GM21576 (cell line): ENCODE data around the gene KIR2DL1.
"Not testable (repeated sequence)": the region's sequence is repeated elsewhere in the genome, so short reads cannot be mapped to it uniquely, and the experiment has no call there.

ENCODE experiments used
- ATAC-seq: cut with Tn5 transposase; IDR thresholded peaks from one replicate; pipeline ENCODE4 v1.9.1; 2021; ENCODE audit warnings: mild to moderate bottlenecking, moderate library complexity; ENCODE audit not compliant: unreplicated experiment

The KIR2DL1 gene

DNA sequence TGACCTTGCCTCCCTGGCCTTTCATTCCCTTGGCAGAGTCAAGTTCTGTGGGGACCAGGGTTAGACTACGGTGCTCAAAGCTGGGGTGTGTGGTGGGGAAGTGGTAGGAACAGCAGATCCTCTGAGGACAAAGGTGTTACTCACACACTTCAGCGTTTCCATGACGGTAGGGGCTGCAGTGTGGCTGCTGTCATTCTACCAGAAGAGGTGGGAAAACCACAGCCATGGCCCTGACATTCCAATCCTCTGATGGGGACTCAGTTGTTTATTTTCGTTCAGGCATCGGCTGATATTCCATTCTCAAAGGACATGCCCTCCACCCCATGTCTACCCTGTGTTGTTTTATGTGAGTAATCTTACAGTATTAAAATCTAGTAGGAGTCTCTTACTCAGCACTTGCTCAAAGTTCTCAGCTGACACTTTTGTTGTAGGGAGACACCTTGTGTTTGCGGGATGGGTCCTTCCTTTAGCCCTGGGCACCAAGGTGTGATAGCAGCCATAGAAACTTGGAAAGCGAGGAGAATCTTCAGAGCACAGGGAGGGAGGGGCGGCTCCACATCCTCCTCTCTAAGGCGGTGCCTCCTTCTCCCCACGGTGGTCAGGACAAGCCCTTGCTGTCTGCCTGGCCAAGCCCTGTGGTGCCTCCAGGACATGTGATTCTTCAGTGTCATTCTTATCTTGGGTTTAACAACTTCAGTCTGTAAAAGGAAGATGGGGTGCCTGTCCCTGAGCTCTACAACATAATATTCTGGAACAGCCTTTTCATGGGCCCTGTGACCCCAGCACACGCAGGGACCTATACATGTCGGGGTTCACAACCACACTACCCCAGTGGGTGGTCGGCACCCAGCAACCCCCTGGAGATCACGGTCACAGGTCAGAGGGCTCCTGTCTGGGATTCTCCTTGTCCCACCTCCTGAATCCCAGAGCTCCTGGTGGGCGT, 1.7 kb downstream of the KIR2DL1 start:
- not testable (repeated sequence) for ATAC-seq

DNA sequence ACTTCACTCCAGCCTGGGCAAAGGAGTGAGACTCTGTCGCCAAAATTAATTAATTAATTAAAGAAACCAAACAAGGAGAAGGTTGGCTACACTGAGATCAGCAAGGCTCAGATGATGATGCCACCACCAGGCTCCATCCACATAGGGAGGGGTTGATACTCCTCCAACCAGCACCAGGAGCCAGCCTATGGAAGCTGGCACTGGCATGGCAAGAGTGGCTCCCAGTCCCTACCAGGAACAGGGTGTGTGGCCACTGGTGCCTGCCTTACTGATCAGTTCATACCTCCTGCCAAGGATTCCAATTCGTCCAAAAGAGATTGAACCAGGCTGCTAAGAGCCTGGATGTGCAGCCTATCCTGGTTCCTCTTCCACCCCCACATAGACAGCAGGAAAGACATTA, 3.1 kb downstream of the KIR2DL1 start:
- ATAC-seq, result not testable (repeated sequence)

DNA sequence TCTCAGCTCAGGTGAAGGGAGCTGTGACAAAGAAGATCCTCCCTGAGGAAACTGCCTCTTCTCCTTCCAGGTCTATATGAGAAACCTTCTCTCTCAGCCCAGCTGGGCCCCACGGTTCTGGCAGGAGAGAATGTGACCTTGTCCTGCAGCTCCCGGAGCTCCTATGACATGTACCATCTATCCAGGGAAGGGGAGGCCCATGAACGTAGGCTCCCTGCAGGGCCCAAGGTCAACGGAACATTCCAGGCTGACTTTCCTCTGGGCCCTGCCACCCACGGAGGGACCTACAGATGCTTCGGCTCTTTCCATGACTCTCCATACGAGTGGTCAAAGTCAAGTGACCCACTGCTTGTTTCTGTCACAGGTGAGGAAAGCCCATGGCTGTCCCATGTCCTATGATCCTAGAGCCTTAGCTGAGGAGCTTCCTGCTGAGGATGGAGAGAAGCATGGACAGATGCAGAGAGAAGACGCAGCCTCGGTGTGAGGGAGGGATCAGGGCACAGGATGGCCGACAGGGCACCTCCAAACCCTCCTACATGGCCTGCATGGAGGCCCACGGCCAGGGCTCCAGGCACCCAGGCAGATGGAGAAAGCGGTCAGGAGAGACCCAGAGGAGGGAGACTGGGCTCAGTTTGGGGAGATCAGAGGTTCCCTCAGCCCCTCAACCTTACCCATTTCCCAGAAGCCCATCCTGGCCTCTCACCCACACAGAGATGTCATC, 5.7 kb downstream of the KIR2DL1 start:
- not testable (repeated sequence) for ATAC-seq

DNA sequence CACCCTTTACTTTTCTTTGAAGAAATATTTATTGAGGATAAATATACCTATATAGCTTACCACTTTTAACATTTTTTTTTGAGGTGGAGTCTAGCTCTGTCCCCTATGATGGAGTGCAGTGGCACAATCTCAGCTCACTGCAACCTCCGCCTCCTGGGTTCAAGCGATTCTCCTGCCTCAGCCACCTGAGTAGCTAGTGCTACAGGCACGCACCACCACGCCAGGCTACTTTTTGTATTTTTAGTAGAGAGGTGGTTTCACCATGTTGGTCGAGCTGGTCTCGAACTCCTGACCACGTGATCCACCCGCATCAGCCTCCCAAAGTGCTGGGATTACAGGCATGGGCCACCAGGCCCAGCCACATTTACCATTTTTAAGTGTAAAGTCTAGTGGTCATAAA, 6.2 kb downstream of the KIR2DL1 start:
- ATAC-seq, result not testable (repeated sequence)

DNA sequence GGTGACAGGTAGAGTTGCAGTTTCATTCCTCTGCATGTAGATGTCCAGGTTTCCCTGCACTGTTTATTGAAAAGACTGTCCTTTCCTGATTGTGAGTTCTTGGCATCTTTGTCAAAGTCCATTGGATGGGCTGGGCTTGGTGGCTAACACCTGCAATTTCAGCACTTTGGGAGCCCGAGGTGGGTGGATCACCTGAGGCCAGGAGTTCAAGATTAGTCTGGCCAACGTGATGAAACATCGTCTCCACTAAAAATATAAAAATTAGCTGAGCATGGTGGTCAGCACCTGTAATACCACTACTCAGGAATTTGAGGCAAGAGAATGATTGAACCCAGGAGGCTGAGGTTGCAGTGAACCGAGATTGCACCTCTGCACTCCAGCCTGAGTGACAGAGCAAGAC, 8.3 kb downstream of the KIR2DL1 start:
- ATAC-seq, result not testable (repeated sequence)

DNA sequence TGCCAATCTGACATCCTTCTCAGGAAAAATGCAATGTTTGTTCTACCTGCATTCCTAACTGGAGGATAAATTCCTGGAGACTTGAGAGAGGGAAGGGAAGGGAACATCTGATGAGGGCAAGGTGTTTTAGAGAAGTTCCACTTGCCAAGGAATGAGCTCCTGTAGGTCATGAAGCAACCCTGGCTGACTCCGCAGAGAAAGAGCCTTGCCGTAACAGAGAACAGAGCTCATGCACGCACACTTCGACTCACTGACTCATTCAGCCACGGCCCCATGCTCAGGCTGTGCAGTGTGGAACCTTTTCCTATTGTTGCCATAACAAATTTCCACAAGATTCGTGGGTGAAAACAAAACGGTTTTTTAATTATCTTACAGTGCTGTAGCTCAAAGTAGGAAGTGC, 9.3 kb downstream of the KIR2DL1 start:
- ATAC-seq, result not testable (repeated sequence)

DNA sequence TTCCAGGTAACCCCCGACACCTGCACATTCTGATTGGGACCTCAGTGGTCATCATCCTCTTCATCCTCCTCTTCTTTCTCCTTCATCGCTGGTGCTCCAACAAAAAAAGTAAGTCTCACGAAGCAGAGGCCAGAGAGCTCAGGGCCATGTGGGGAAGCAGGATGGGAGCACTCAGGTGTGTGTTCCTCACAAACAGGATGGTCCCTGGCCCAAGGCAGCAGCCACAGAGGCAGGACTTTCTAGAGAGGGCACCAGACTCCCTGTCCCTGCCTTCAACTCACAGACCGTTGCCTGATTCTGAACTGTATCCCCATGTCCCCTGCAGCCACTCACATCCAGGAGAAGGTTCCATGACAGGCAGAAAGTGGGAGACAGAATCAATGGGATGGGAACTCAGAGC, 13.3 kb downstream of the KIR2DL1 start:
- ATAC-seq, result not testable (repeated sequence)

DNA sequence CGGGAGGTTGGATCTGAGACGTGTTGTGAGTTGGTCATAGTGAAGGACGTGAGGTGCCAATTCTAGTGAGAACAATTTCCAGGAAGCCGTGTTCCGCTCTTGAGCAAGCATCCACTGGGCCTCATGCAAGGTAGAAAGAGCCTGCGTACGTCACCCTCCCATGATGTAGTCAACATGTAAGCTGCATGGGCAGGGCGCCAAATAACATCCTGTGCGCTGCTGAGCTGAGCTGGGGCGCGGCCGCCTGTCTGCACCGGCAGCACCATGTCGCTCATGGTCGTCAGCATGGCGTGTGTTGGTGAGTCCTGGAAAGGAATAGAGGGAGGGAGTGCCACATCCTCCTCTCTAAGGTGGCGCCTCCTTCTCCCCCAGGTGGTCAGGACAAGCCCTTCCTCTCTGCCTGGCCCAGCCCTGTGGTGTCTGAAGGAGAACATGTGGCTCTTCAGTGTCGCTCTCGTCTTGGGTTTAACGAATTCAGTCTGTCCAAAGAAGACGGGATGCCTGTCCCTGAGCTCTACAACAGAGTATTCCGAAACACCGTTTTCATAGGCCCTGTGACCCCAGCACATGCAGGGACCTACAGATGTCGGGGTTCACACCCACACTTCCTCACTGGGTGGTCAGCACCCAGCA, 16.6 kb downstream of the KIR2DL1 start:
- ATAC-seq, result not testable (repeated sequence)

DNA sequence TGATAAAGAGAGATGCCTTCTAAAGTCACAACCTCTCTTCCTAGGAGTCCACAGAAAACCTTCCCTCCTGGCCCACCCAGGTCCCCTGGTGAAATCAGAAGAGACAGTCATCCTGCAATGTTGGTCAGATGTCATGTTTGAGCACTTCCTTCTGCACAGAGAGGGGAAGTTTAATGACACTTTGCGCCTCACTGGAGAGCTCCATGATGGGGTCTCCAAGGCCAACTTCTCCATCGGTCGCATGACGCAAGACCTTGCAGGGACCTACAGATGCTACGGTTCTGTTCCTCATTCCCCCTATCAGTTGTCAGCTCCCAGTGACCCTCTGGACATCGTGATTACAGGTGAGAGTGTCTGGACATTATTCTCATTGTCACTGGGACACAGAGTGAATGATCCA, 18.6 kb downstream of the KIR2DL1 start:
- ATAC-seq, result not testable (repeated sequence)

DNA sequence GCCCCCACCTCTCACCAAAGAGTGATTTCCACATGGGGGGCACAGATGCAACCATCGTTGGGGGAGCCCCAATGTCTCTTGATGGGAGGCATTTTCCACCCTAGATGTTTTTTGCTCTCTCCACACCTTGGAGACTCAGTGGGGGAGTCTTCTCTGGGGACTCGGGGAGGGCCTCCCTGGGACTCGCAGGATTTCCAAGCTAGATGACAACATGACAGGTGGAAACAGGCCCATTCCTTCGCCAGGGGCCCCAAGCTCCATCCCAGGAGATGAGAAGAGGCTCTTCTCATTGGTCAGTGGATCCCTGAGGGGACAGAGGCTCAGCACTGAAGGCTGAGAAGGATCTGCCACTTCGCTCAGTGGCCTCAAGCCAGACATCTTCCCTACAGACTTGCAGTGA, 21.1 kb downstream of the KIR2DL1 start:
- no peak for ATAC-seq

DNA sequence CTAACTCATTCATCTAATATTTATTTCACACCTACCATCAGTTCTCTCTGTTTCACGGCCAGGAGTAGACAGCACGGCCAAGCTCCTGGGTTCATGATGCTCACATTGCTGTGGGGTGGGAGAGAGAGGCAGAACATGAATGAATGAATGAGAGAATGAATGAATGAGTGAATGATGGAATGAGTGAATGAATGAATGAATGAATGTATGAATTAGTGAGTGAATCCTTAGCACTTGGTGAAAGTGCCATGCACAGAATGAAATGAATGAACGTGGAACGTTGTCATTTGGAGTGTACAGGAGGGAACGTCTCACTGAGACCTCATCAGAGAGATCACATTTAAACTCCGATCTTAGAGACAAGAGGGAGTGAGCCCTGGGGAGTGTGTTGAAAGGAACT, 21.9 kb downstream of the KIR2DL1 start:
- ATAC-seq, result no peak

DNA sequence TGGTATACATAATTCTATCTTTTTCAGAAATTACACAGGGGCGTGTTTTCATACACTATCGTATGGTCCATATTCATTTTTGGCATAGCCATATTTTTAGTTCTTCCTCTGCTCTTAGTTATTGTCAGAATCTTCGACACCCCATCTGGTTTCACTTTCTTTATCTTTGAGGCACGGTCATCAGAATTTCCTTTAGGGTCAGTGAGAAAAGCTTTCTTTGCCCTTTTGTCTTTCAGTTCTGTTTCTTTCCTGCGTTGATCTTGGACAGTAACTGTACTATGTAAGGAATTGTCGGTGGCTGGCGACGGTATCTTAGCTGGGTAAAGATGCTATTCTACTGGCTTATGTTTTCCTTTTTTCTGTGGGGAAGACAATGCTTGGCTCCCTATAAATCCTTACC, 23.2 kb downstream of the KIR2DL1 start:
- ATAC-seq, result no peak

DNA sequence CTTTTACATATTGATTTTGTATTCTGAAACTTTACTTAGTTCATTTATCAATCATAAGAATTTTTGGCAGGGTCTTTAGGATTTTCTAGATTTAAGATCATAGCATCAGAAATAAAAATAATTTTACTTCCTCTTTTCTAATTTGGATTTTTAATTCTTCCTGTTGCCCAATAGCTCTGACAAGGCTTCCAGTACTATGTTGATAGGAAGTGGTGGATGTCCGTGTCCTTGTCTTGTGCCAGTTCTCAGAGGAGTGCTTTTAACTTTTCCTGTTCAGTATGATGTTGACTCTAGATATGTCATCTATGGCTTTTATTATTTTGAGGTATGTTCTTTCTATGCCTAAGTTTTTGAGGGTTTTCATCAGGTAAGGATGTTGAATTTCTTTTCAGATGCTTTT, 26.2 kb downstream of the KIR2DL1 start:
- no peak for ATAC-seq

DNA sequence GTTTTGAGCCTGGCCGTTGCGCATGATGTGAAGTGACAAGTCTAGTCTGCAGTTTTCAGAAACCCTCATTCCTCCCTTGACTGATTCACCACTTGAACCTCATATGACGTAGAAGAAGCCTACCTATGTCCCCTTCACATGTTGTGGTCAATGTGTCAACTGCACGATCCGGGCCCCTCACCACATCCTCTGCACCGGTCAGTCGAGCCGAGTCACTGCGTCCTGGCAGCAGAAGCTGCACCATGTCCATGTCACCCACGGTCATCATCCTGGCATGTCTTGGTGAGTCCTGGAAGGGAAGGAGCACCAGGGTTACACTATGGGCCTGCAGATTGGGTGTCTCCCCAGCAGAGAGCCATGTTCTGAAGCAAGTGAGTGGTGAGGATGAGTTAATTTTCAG, 33.8 kb downstream of the KIR2DL1 start, which contains the start of gene KIR2DL4:
Gene KIR2DL4 (plus strand): TSS at position 201 of the 400 bp plus-strand sequence. CDS start 42 bp downstream, at position 243.
- no peak for ATAC-seq

DNA sequence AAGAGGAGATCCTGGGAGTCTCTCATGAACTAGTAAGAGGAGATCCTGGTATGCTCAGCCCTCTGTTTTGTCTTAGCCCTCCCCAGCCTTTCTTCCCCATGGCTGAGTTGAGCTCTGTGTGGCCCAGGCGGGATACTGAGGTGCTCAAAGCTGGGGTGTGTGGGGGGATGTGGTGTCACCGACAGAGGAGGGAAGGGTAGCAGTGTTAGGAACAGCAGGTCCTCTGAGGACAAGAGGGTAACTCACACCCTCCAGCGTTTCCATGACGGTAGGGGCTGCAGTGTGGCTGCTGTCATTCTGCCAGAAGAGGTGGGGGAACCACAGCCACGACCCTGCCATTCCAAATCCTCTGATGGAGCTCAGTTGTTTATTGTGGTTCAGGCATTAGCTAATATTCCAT, 34.5 kb downstream of the KIR2DL1 start:
- no peak for ATAC-seq

DNA sequence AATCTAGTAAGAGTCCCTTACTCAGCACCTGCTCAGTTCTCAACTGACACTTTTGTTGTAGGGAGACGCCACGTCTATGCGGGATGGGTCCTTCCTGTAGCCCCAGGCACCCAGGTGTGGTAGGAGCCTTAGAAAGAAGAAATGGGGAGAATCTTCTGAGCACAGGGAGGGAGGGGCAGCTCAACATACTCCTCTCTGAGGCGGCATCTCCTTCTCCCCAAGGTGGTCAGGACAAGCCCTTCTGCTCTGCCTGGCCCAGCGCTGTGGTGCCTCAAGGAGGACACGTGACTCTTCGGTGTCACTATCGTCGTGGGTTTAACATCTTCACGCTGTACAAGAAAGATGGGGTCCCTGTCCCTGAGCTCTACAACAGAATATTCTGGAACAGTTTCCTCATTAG, 35.0 kb downstream of the KIR2DL1 start:
- ATAC-seq, result no peak

DNA sequence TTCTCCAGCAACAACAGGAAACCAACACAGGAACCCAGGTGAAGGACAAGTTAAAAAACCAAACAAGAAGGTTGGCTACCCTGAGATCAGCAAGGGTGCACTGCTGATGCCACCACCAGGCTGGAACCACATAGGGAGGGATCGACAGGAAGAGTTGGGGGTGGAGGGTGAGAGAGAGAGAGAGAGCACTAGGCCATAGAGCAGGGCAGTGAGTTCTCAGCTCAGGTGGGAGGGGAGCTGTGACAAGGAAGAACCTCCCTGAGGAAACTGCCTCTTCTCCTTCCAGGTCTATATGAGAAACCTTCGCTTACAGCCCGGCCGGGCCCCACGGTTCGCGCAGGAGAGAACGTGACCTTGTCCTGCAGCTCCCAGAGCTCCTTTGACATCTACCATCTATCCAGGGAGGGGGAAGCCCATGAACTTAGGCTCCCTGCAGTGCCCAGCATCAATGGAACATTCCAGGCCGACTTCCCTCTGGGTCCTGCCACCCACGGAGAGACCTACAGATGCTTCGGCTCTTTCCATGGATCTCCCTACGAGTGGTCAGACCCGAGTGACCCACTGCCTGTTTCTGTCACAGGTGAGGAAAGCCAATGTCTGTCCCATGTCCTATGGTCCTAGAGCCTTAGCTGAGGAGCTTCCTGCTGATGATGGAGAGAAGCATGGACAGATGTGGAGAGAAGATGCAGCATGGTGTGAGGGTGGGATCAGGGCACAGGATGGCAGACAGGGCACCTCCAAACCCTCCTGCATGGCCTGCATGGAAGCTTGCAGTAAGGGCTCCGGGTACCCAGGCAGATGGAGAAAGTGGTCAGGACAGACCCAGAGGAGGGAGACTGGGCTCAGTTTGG, 36.3 kb downstream of the KIR2DL1 start:
- no peak for ATAC-seq

DNA sequence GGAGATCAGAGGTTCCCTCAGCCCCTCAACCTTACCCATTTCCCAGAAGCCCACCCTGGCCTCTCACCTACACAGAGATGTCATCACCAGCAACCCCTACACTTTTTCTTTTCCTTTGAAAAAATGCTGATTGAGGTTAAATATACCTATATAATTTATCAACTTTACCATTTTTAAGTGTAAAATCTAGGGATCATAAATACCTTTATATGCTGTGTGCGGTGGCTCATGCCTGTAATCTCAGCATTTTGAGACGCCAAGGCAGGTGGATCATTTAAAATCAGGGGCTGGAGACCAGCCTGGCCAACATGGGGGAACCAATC, 36.9 kb downstream of the KIR2DL1 start:
- ATAC-seq, result no peak

DNA sequence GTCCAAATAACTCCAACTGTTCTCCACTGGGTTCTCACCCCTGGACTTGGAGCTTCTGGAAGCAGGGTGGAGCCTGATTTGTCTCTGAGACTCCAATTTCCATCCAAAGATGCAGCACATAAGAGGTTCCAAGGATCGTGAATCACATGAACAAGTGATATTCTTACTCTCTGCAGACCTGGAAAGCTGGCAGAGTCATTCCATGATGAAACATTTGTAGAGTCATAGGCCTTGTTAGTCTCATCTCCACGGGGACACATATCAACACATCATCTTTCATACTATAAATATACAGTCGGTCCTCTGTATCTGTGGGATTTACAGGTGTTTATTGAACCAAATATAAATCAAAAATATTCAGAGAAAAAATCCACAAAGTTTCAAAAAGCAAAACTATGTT, 45.0 kb downstream of the KIR2DL1 start:
- not testable (repeated sequence) for ATAC-seq

DNA sequence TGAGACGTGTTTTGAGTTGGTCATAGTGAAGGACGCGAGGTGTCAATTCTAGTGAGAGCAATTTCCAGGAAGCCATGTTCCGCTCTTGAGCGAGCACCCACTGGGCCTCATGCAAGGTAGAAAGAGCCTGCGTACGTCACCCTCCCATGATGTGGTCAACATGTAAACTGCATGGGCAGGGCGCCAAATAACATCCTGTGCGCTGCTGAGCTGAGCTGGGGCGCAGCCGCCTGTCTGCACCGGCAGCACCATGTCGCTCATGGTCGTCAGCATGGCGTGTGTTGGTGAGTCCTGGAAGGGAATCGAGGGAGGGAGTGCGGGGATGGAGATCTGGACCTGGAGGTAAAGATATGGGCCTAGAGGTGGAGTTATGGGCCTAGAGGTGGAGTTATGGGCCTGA, 46.7 kb downstream of the KIR2DL1 start, which contains the start of gene KIR3DL1:
Gene KIR3DL1 (plus strand): TSS at position 218 of the 400 bp plus-strand sequence.
- not testable (repeated sequence) for ATAC-seq
